GM12801 (cell line): ENCODE results near the gene GBX1.

Experiments
- CTCF ChIP-seq: IDR thresholded peaks from one replicate; pipeline ENCODE4 v1.5.1; 2011; ENCODE audit warnings: control low read depth; ENCODE audit not compliant: insufficient read length; ENCODE audit errors: extremely low read depth

Gene GBX1

DNA sequence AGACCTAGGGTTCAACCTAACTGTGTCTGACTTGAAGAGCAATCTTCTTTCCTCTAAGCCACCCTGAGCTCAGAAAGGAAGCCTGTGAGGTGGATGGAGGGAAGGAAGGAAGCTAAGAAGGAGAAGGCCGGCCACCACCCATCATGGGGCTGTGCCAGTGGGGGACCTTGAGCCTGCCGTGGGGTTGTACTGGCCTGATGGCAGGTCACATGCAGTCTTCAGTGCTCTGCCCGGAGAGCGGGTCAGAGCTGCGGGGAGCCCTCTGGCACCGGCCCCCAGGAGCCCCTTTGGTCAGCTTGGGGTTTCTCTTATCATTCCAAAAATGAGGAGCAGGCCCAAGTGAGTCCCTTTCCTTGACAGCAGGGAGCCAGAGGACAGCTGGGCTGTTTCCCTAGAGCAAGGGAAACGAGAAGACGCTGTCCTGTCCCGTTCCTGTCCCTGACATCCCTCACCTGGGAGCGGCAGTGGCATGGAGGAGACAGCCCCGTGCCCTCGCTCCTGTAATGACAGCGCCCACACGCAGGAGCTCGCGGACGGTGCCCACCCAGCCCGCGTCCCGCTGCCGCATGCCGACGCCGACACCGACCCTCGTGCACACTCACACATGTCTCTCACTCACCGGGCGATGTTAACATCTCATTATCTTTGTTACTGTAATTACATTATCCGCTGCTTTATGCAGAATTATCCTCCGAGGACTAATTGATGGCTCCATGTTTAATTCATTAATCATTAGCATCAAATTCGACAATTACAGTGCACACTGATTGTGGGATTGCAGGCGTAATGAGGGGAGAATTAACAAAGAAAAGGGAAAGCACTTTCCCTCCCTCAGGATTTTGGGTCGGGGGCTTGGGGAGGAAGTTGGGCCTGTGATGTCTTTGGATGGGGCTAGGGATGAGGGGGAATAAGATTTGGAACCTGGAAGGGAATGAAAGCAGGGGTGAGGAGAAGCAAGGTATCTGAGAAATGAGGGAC, 31.3 kb downstream of the GBX1 start:
- no peak for TF ChIP-seq CTCF

DNA sequence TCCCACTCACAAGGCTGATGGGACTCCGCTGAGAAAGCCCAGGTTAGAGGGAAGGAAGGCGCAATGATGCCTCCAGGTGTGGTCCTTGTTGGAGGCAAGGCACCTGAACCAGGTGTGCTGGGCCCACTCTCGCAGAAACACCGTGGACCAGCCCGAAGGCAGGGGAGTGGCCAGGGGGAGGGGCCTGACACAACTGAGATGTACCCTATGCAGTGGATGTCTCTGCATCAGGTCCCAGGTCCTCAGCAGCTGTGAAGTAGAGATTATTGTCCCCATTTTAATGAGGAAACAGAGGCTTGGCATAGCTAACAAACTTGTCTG, 32.0 kb downstream of the GBX1 start:
- TF ChIP-seq CTCF: no peak

DNA sequence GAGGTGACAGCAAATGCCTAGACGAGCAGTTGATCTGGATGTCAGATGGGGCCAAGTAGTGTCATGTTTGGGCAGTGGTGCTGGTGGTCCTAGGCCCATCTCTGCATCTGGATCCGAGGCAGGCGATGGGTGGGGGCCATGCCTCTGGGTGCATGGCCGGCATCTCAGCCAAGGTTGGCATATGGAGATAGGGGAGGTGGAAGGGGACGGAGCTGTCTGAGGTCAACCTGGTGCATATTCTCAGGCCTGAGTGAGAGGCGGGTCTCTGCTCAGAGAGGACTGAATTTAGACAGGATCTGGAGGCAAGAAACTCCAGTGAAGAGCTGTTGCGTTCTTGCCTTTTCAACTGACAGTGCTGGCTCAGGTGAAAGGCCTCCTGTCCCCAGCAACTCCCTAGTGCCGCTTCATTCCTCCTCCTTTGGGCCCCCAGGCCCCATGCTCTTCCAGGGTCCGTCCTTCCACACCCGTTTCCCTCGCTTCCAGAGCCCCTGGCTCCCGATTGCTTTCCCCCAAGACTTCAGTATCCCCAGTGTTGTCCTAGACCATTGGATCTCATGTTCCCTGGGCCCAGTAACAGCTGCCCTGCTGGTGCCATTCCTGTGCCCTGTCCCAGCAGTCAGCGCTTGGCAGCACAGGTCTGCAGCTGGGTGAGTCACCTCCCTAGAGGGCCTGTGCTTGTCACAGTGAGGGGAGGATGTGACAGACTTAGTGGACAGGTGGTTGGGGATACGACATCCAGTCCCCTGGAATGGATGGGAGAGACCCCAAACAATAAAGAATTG, 32.6 kb downstream of the GBX1 start:
- TF ChIP-seq CTCF: no peak

- no peak for TF ChIP-seq CTCF
Observed at GRCh38 chr7:151133986-151134742, 33.3 kb downstream of the GBX1 start.

DNA sequence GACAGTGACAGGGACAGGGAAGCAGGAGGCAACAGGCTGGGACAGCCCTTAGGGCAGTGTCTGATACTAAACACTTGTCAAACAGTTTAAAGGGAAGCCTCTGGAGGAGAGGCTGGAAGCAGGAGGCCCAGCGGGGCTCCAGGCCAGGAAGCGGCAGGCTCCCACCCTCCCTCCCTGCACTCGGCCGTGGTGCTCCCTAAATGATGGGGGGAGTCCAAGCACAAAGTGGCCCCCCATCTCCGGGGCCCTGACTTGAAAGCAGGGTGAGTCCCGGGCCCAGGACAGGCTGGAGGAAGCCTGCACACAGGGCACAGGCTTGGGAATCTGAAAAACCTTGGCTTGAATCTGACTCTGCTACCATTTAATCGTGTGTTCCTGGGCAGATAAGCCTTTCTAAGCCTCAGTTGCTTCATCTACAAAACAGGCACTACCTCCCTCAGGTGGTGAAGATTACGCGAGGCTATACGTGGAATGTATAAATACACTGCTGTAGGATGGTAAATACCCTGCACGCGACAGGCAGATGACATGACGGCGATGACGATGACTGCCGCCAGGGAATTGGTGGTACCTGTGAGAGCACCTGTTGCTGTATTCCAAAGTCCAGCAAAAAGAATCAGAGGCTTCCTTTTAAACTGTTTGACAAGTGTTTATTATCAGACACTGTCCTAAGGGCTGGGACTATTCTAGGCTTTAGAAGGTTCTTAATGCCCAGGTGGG, 34.1 kb downstream of the GBX1 start:
- no peak for TF ChIP-seq CTCF

- TF ChIP-seq CTCF: no peak
Observed at GRCh38 chr7:151132461-151133205, 34.9 kb downstream of the GBX1 start.
